Measurements from ENCODE around the gene TUBA4A. TPM values are rescaled to one million over a fixed set of nuclear protein-coding genes. Genes with fewer than 3 reads are reported as not detected.

TUBA4A gene
- polyA plus RNA-seq, 1 donor from 2014 or later: not detected

DNA sequence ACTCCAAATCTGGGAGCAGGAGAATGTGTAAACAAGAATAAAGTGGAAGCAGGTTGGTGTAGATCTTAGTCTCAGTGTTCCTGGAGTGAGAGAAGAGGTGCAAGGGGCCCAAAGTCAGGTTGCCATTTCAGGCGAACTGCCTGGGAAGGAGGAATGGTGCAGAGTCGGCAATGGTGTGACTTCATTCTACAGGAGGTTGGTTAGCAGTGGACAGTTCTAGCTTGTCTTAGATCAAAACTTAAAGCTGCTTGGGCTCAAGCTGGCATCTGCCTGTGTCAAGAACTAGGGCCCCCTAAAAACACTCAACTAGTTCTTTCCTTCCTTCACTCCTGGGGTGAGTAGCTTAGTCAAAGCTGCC, 4.9 kb downstream of the TUBA4A start:
- no peak overlapping the region for H3K4me3 ChIP-seq (ENCODE audit: low read length)
- peaks cover 12% of the 10 kb centered on the region for H3K79me2 ChIP-seq (replicated peaks; ENCODE audit: insufficient read depth, low read length)
- H3F3A ChIP-seq (ENCODE audit: insufficient read depth, low read length, poor library complexity, severe bottlenecking): no peaks in the 10 kb centered on the region
- no peak overlapping the region for H3K9ac ChIP-seq (ENCODE audit: low read length)
- H3K27ac ChIP-seq (ENCODE audit: low read length): no peak overlapping the region
- peaks cover 8% of the 10 kb centered on the region for H3K36me3 ChIP-seq (ENCODE audit: insufficient read depth, low read length)
- no peak overlapping the region for H2AFZ ChIP-seq (ENCODE audit: low read depth, low read length)
- H3K27me3 ChIP-seq (ENCODE audit: insufficient read depth, low read depth, low read length): peaks cover 25% of the 10 kb centered on the region
- H3K9me3 ChIP-seq (ENCODE audit: low read length): no peaks in the 10 kb centered on the region
- H3K9me2 ChIP-seq (ENCODE audit: insufficient read depth, low read length): no peaks in the 10 kb centered on the region
- H4K20me1 ChIP-seq (ENCODE audit: insufficient read depth): no peaks in the 10 kb centered on the region
- TF ChIP-seq, protein P1, sequence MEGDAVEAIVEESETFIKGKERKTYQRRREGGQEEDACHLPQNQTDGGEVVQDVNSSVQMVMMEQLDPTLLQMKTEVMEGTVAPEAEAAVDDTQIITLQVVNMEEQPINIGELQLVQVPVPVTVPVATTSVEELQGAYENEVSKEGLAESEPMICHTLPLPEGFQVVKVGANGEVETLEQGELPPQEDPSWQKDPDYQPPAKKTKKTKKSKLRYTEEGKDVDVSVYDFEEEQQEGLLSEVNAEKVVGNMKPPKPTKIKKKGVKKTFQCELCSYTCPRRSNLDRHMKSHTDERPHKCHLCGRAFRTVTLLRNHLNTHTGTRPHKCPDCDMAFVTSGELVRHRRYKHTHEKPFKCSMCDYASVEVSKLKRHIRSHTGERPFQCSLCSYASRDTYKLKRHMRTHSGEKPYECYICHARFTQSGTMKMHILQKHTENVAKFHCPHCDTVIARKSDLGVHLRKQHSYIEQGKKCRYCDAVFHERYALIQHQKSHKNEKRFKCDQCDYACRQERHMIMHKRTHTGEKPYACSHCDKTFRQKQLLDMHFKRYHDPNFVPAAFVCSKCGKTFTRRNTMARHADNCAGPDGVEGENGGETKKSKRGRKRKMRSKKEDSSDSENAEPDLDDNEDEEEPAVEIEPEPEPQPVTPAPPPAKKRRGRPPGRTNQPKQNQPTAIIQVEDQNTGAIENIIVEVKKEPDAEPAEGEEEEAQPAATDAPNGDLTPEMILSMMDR (IDR thresholded peaks at IDR 0.05; ENCODE audit: poor library complexity, severe bottlenecking): no peak
- TF ChIP-seq TAF1 (IDR thresholded peaks at IDR 0.05; ENCODE audit: low read depth): no peak
- no peak for TF ChIP-seq SMC3 (conservative IDR thresholded peaks at IDR 0.05; ENCODE audit: poor library complexity)
- TF ChIP-seq EZH2 (IDR thresholded peaks at IDR 0.05; ENCODE audit: borderline replicate concordance, insufficient read depth, low read length, poor library complexity, severe bottlenecking): no peak
- no peak for TF ChIP-seq RAD21 (conservative IDR thresholded peaks at IDR 0.05)
- no peak for TF ChIP-seq POLR2AphosphoS5 (IDR thresholded peaks at IDR 0.05)
- TF ChIP-seq MXI1 (conservative IDR thresholded peaks at IDR 0.05; ENCODE audit: poor library complexity, severe bottlenecking): no peak
- TF ChIP-seq, protein P2, sequence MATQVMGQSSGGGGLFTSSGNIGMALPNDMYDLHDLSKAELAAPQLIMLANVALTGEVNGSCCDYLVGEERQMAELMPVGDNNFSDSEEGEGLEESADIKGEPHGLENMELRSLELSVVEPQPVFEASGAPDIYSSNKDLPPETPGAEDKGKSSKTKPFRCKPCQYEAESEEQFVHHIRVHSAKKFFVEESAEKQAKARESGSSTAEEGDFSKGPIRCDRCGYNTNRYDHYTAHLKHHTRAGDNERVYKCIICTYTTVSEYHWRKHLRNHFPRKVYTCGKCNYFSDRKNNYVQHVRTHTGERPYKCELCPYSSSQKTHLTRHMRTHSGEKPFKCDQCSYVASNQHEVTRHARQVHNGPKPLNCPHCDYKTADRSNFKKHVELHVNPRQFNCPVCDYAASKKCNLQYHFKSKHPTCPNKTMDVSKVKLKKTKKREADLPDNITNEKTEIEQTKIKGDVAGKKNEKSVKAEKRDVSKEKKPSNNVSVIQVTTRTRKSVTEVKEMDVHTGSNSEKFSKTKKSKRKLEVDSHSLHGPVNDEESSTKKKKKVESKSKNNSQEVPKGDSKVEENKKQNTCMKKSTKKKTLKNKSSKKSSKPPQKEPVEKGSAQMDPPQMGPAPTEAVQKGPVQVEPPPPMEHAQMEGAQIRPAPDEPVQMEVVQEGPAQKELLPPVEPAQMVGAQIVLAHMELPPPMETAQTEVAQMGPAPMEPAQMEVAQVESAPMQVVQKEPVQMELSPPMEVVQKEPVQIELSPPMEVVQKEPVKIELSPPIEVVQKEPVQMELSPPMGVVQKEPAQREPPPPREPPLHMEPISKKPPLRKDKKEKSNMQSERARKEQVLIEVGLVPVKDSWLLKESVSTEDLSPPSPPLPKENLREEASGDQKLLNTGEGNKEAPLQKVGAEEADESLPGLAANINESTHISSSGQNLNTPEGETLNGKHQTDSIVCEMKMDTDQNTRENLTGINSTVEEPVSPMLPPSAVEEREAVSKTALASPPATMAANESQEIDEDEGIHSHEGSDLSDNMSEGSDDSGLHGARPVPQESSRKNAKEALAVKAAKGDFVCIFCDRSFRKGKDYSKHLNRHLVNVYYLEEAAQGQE (IDR thresholded peaks at IDR 0.05; ENCODE audit: borderline replicate concordance): no peak
- TF ChIP-seq EP300 (conservative IDR thresholded peaks at IDR 0.05; ENCODE audit: poor library complexity, severe bottlenecking): no peak
- no peak overlapping the region for H3K4me2 ChIP-seq (ENCODE audit: low read length)

DNA sequence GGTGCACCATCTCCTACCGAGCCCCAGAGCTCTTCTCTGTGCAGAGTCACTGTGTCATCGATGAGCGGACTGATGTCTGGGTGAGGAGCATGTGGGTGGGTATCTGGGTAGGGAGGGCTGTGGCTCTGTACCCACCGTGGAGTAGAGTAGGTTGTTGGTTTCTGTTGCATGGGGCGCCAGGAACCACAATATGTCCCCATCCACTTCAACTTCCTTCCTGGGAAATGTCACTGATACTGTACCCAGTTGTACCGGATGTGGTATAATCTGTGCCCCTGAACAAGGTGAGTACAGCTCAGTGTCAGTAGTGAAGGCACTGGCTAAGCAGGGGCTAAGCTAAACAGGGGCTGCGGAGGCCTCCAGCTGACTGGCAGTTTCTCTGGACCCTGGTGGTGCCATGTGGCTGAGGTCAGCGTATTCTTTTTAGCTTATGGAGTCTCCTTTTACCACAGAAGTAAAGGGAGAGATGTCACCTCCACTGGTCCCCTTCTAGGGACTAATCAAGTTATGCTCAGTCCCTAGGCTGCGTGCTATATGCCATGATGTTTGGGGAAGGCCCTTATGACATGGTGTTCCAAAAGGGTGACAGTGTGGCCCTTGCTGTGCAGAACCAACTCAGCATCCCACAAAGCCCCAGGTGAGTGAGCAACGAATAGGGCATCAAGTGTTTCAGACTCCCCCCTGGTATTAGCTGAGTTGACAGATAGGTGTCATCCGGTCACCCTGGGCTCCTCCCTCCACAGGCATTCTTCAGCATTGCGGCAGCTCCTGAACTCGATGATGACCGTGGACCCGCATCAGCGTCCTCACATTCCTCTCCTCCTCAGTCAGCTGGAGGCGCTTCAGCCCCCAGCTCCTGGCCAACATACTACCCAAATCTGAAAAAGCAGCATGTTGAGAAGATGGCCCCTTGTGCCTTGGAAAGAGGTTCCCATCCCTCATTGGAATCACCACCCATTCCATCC, 5.8 kb downstream of the TUBA4A start:
- Histone ChIP-seq H3K9ac (ENCODE audit: low read length) (no peak overlapping the region), H3K9me2 (ENCODE audit: insufficient read depth, low read length) (no peaks in the 10 kb centered on the region), H3K36me3 (ENCODE audit: insufficient read depth, low read length) (peaks cover 8% of the 10 kb centered on the region), H2AFZ (ENCODE audit: low read depth, low read length) (no peak overlapping the region), H3K4me3 (ENCODE audit: low read length) (no peak overlapping the region), H3K27ac (ENCODE audit: low read length) (no peak overlapping the region), H3K27me3 (ENCODE audit: insufficient read depth, low read depth, low read length) (peaks cover 17% of the 10 kb centered on the region), H3K9me3 (ENCODE audit: low read length) (no peaks in the 10 kb centered on the region), H3K4me2 (ENCODE audit: low read length) (no peak overlapping the region), H3K79me2 (replicated peaks; ENCODE audit: insufficient read depth, low read length) (peaks cover 12% of the 10 kb centered on the region), H3F3A (ENCODE audit: insufficient read depth, low read length, poor library complexity, severe bottlenecking) (no peaks in the 10 kb centered on the region), H4K20me1 (ENCODE audit: insufficient read depth) (no peaks in the 10 kb centered on the region)
- TF ChIP-seq SMC3 (conservative IDR thresholded peaks at IDR 0.05; ENCODE audit: poor library complexity): no peak
- no peak for TF ChIP-seq MXI1 (conservative IDR thresholded peaks at IDR 0.05; ENCODE audit: poor library complexity, severe bottlenecking)

All from neural cell (in vitro differentiated cells).